H1 (cell line): ENCODE measurements around the gene SORL1-AS1.

Experiments used
- CTCF ChIA-PET: fragments of 300-600 bp; sonication (Branson Sonifier 250); formaldehyde crosslinking; loops from one replicate; lab custom pipeline; 2021; ENCODE audit not compliant: partially characterized antibody; lab: Charles Lee
- POLR2A ChIA-PET: fragments of 300-600 bp; sonication (Branson Sonifier 250); formaldehyde crosslinking; loops from one replicate; lab custom pipeline; 2021; ENCODE audit warnings: inconsistent platforms; ENCODE audit not compliant: partially characterized antibody; lab: Charles Lee
- DNase-seq, 2 experiments: peaks; one replicate each; pipeline versions ENCODE4 v3.0.0 to v3.0.0-alpha.2; 2010 to 2022; ENCODE audit warnings: low spot score in 2 of 2, low read depth in 1 of 2, mixed read lengths in 1 of 2
- FAIRE-seq: peaks from 2 replicates; lab custom pipeline; 2011; peaks lifted over from hg19 to GRCh38; lab: Jason Lieb, UNC
- H2AFZ ChIP-seq: 2 replicates; pipeline ENCODE4 v1.8.1; 2012; ENCODE audit warnings: low read length, inconsistent platforms
- H2AK5ac ChIP-seq: 2 replicates; pipeline ENCODE4 v1.6.1; 2013; ENCODE audit warnings: low read depth, low read length
- H2BK120ac ChIP-seq: replicated peaks from 2 replicates; pipeline ENCODE3; 2013; ENCODE audit warnings: low read depth, low read length, inconsistent platforms
- H2BK12ac ChIP-seq: 2 replicates; pipeline ENCODE4 v1.6.1; 2013; ENCODE audit warnings: low read depth, low read length
- H2BK15ac ChIP-seq: 2 replicates; pipeline ENCODE4 v1.6.1; 2013; ENCODE audit warnings: low read length
- H2BK20ac ChIP-seq: 2 replicates; pipeline ENCODE4 v1.6.1; 2013; ENCODE audit warnings: low read length
- H2BK5ac ChIP-seq: 2 replicates; pipeline ENCODE4 v1.6.1; 2013; ENCODE audit warnings: low read depth, low read length
- H3K14ac ChIP-seq: 2 replicates; pipeline ENCODE4 v1.6.1; 2013; ENCODE audit warnings: inconsistent platforms; ENCODE audit not compliant: insufficient read length
- H3K18ac ChIP-seq: 2 replicates; pipeline ENCODE4 v1.6.1; 2013; ENCODE audit warnings: low read length; ENCODE audit errors: extremely low read depth
- H3K23ac ChIP-seq: 2 replicates; pipeline ENCODE4 v1.6.1; 2013; ENCODE audit warnings: inconsistent platforms; ENCODE audit not compliant: insufficient read length
- H3K23me2 ChIP-seq: 2 replicates; pipeline ENCODE4 v1.6.1; 2013; ENCODE audit warnings: low read depth, low read length
- H3K27ac ChIP-seq: 2 replicates; pipeline ENCODE4 v1.6.1; 2011; ENCODE audit warnings: low read depth, low read length, inconsistent platforms
- H3K27me3 ChIP-seq, 4 experiments: replicated peaks in 1 of 4; 1 replicate in 1 of 4; 2 replicates in 3 of 4; pipeline versions ENCODE4 v1.6.1 to v1.8.1; 2011 to 2013; ENCODE audit warnings: low read length in 3 of 4, mild to moderate bottlenecking in 3 of 4, inconsistent platforms in 2 of 4, mixed read lengths in 2 of 4, moderate library complexity in 1 of 4; ENCODE audit not compliant: control insufficient read depth in 3 of 4, insufficient read depth in 3 of 4; ENCODE audit errors: extremely low read depth in 1 of 4
- H3K36me3 ChIP-seq, 4 experiments: 2 replicates each; pipeline versions ENCODE4 v1.6.1 to v1.8.1; 2011 to 2013; ENCODE audit warnings: mild to moderate bottlenecking in 4 of 4, low read length in 3 of 4, moderate library complexity in 2 of 4, control low read depth in 1 of 4, inconsistent platforms in 1 of 4; ENCODE audit not compliant: insufficient read depth in 4 of 4, control insufficient read depth in 2 of 4
- H3K4ac ChIP-seq: replicated peaks from 2 replicates; pipeline ENCODE3; 2013; ENCODE audit warnings: low read length, low read depth, mixed read lengths, inconsistent platforms; ENCODE audit not compliant: insufficient read length
- H3K4me1 ChIP-seq, 4 experiments: replicated peaks in 1 of 4; 1 replicate in 1 of 4; 2 replicates in 3 of 4; pipeline versions ENCODE4 v1.6.1 to v1.8.1; 2011 to 2013; ENCODE audit warnings: low read length in 3 of 4, inconsistent platforms in 2 of 4, mixed read lengths in 1 of 4; ENCODE audit not compliant: insufficient read depth in 4 of 4, control insufficient read depth in 3 of 4
- H3K4me2 ChIP-seq, 2 experiments: 2 replicates each; pipeline versions ENCODE4 v1.6.1 to v1.8.1; 2011 to 2013; ENCODE audit warnings: low read depth in 2 of 2, low read length in 2 of 2, control low read depth in 1 of 2, inconsistent platforms in 1 of 2, mild to moderate bottlenecking in 1 of 2; ENCODE audit not compliant: insufficient read depth in 1 of 2
- H3K4me3 ChIP-seq, 4 experiments: fragments of 200-600, 300-600 bp in 1 of 4; sonication (generic), shearing (Covaris generic), sonication (Bioruptor Twin) in 1 of 4; 2 replicates each; pipeline versions ENCODE4 v1.5.1 to v1.8.1; 2011 to 2016; ENCODE audit warnings: low read length in 4 of 4, low read depth in 3 of 4, control low read depth in 2 of 4, inconsistent platforms in 2 of 4, mild to moderate bottlenecking in 2 of 4, mixed read lengths in 1 of 4, moderate library complexity in 1 of 4; ENCODE audit not compliant: insufficient read depth in 2 of 4; ENCODE audit errors: extremely low read depth in 1 of 4
- H3K56ac ChIP-seq: replicated peaks from 2 replicates; pipeline ENCODE3; 2013; ENCODE audit warnings: low read depth, mild to moderate bottlenecking, mixed read lengths, low read length, inconsistent platforms; ENCODE audit not compliant: insufficient read length
- H3K79me1 ChIP-seq: 2 replicates; pipeline ENCODE4 v1.6.1; 2013; ENCODE audit warnings: low read depth, low read length, control low read depth
- H3K79me2 ChIP-seq, 2 experiments: 2 replicates each; pipeline versions ENCODE4 v1.6.1 to v1.8.1; 2012 to 2013; ENCODE audit warnings: low read length in 2 of 2, mild to moderate bottlenecking in 2 of 2, inconsistent platforms in 1 of 2; ENCODE audit not compliant: insufficient read depth in 2 of 2, control insufficient read depth in 1 of 2
- H3K9ac ChIP-seq, 4 experiments: replicated peaks in 1 of 4; 1 replicate in 1 of 4; 2 replicates in 3 of 4; pipeline versions ENCODE4 v1.6.1 to v1.8.1; 2011 to 2013; ENCODE audit warnings: low read depth in 3 of 4, low read length in 3 of 4, control low read depth in 2 of 4, mild to moderate bottlenecking in 2 of 4, moderate library complexity in 2 of 4, inconsistent platforms in 1 of 4; ENCODE audit errors: extremely low read depth in 1 of 4
- H3K9me3 ChIP-seq, 2 experiments: 2 replicates each; pipeline versions ENCODE4 v1.6.1 to v1.8.1; 2012 to 2013; ENCODE audit warnings: mild to moderate bottlenecking in 2 of 2, moderate library complexity in 2 of 2, control low read depth in 1 of 2, inconsistent platforms in 1 of 2, low read depth in 1 of 2, low read length in 1 of 2, mixed read lengths in 1 of 2; ENCODE audit not compliant: insufficient read depth in 2 of 2
- H4K20me1 ChIP-seq, 2 experiments: replicated peaks in 1 of 2; 2 replicates each; pipeline versions ENCODE3 to v1.8.1; 2011 to 2013; ENCODE audit warnings: inconsistent platforms in 2 of 2, low read length in 2 of 2, mild to moderate bottlenecking in 1 of 2; ENCODE audit not compliant: insufficient read depth in 2 of 2, control insufficient read depth in 1 of 2
- H4K5ac ChIP-seq: 2 replicates; pipeline ENCODE4 v1.6.1; 2013; ENCODE audit warnings: low read length, low read depth, mixed read lengths, inconsistent platforms; ENCODE audit not compliant: insufficient read length
- H4K8ac ChIP-seq: 2 replicates; pipeline ENCODE4 v1.8.0; 2013; ENCODE audit warnings: mild to moderate bottlenecking, moderate library complexity, low read length, inconsistent platforms; ENCODE audit not compliant: insufficient read depth; ENCODE audit errors: extremely low read depth
- H4K91ac ChIP-seq: replicated peaks from 2 replicates; pipeline ENCODE3; 2013; ENCODE audit warnings: low read length, mixed read lengths, inconsistent platforms; ENCODE audit not compliant: insufficient read length
- BACH1 ChIP-seq: IDR thresholded peaks from 2 replicates; pipeline ENCODE4 v1.6.1; 2012; ENCODE audit warnings: low read length, improper control_type of control experiment
- CBX5 ChIP-seq: fragments of 300-800, 300-1000 bp; sonication (generic); IDR thresholded peaks from 2 replicates; pipeline ENCODE4 v1.7.1; 2016; ENCODE audit warnings: antibody characterized with exemption, low read length, low read depth
- EP300 ChIP-seq, 2 experiments: IDR thresholded peaks; 1 replicate in 1 of 2; 2 replicates in 1 of 2; pipeline ENCODE4 v1.6.1; 2011 to 2012; ENCODE audit warnings: low read depth in 2 of 2, low read length in 2 of 2, mild to moderate bottlenecking in 2 of 2, borderline replicate concordance in 1 of 2, inconsistent platforms in 1 of 2, moderate library complexity in 1 of 2
- GTF2F1 ChIP-seq: IDR thresholded peaks from 2 replicates; pipeline ENCODE4 v1.6.1; 2012; ENCODE audit warnings: low read depth, low read length, improper control_type of control experiment, borderline replicate concordance
- HDAC2 ChIP-seq, 2 experiments: fragments of 300-600 bp in 1 of 2; sonication (generic) in 1 of 2; IDR thresholded peaks; 2 replicates each; pipeline ENCODE4 v1.6.1; 2011 to 2012; ENCODE audit warnings: low read depth in 2 of 2, low read length in 2 of 2, mild to moderate bottlenecking in 2 of 2, moderate library complexity in 2 of 2, borderline replicate concordance in 1 of 2, inconsistent platforms in 1 of 2
- HDAC6 ChIP-seq: IDR thresholded peaks from one replicate; pipeline ENCODE4 v1.7.1; 2012; ENCODE audit warnings: low read depth, mild to moderate bottlenecking, inconsistent platforms, low read length, moderate library complexity
- JUN ChIP-seq: IDR thresholded peaks from 2 replicates; pipeline ENCODE4 v1.6.1; 2011; ENCODE audit warnings: low read depth, mild to moderate bottlenecking, improper control_type of control experiment, low read length
- KDM1A ChIP-seq: fragments of 200-600, 300-600 bp; sonication (generic); IDR thresholded peaks from 2 replicates; pipeline ENCODE4 v1.7.1; 2016; ENCODE audit warnings: mild to moderate bottlenecking, low read length, borderline replicate concordance
- KDM5A ChIP-seq: fragments of 200-600 bp; IDR thresholded peaks from 2 replicates; pipeline ENCODE4 v1.7.1; 2012; ENCODE audit warnings: mild to moderate bottlenecking, low read length, inconsistent platforms, mixed read lengths
- MAFK ChIP-seq: IDR thresholded peaks from 2 replicates; pipeline ENCODE4 v1.6.1; 2012; ENCODE audit warnings: low read depth, mild to moderate bottlenecking, improper control_type of control experiment, low read length
- SUZ12 ChIP-seq: fragments of 200-600 bp; sonication (generic); IDR thresholded peaks from 2 replicates; pipeline ENCODE4 v1.6.1; 2012; ENCODE audit warnings: mild to moderate bottlenecking, inconsistent platforms, low read length, moderate library complexity, mixed read lengths
- TCF12 ChIP-seq: IDR thresholded peaks from 2 replicates; pipeline ENCODE4 v1.6.1; 2011; ENCODE audit warnings: low read depth, mild to moderate bottlenecking, low read length
- TEAD4 ChIP-seq: IDR thresholded peaks from 2 replicates; pipeline ENCODE4 v1.6.1; 2012; ENCODE audit warnings: low read depth, low read length, inconsistent platforms, mixed read lengths
- WGBS, 2 experiments: shearing (Covaris generic) in 1 of 2; methylation state at CpG; one replicate each; pipeline versions ENCODE4 v1.1.6 to v1.1.7; 2013 to 2015; ENCODE audit warnings: low lambda C conversion rate in 2 of 2, mixed read lengths in 2 of 2, inconsistent platforms in 1 of 2, low coverage in 1 of 2, missing lambda C conversion rate in 1 of 2; ENCODE audit not compliant: insufficient replicate concordance in 2 of 2, insufficient coverage in 1 of 2, insufficient read length in 1 of 2; ENCODE audit errors: extremely low coverage in 1 of 2, missing lambda C conversion rate in 1 of 2; 5-methylcytosine and 5-hydroxymethylcytosine counted together
- TF ChIP-seq, protein P1 (sequence below): IDR thresholded peaks from 2 replicates; pipeline ENCODE4 v1.6.1; 2012; ENCODE audit warnings: inconsistent platforms

The SORL1-AS1 gene

GRCh38 chr11:121448431-121448941 is 4.3 kb downstream of the SORL1-AS1 start:
- ChIA-PET POLR2A (no interaction called here), CTCF (interaction anchor here (1.0 to 1.6 kb wide), 3 partner anchors 10 to 31 kb away, joined by 3 to 5 read pairs (median 4); no protein-coding TSS in a partner anchor)
- Histone ChIP-seq H4K5ac (no peak overlapping the region), H3K23ac (no peak overlapping the region), H2AK5ac (no peak overlapping the region), H3K79me1 (no peaks in the 10 kb centered on the region), H3K23me2 (peaks cover 10% of the 10 kb centered on the region), H3K27ac (no peak overlapping the region), H4K8ac (no peak overlapping the region), H3K9me3 (no peaks in the 10 kb centered on the region), H2BK5ac (no peak overlapping the region), H3K27me3 (peaks cover 0 to 3% (median 1%) of the 10 kb centered on the region in 4 experiments; a peak in 4 of 7 replicates), H3K4me3 (no peak overlapping the region), H2AFZ (no peak overlapping the region), H3K14ac (no peak overlapping the region), H3K4me1 (peaks cover 5 to 13% (median 10%) of the 10 kb centered on the region in 4 experiments), H3K4ac (no peak overlapping the region), H3K79me2 (peaks cover 0 to 10% of the 10 kb centered on the region in 2 experiments; a peak in 2 of 4 replicates), H3K56ac (no peak overlapping the region), H4K91ac (no peak overlapping the region), H2BK20ac (no peak overlapping the region; the same call in 1 of the 2 replicates), H4K20me1 (no peaks in the 10 kb centered on the region), H2BK15ac (no peak overlapping the region), H3K4me2 (no peak overlapping the region), H3K36me3 (no peaks in the 10 kb centered on the region), H3K9ac (no peak overlapping the region), H2BK12ac (no peak overlapping the region), H2BK120ac (no peak overlapping the region), H3K18ac (no peak overlapping the region)
- no peak for DNase-seq
- WGBS, 2 experiments: 79% methylated on average over 3 of the region's 3 CpGs; no CpG with 5 or more reads in 1 of the 2 experiments
- FAIRE-seq: no peak
- no peak for TF ChIP-seq HDAC6
- no peak for TF ChIP-seq HDAC2 (IDR thresholded peaks at IDR 0.05; ENCODE audit: borderline replicate concordance in 1 of 2, low read depth in 2 of 2, low read length in 2 of 2)
- TF ChIP-seq SUZ12: no peak
- no peak for TF ChIP-seq MAFK
- no peak for TF ChIP-seq JUN
- TF ChIP-seq TEAD4: no peak
- TF ChIP-seq BACH1: no peak
- TF ChIP-seq, protein P1, sequence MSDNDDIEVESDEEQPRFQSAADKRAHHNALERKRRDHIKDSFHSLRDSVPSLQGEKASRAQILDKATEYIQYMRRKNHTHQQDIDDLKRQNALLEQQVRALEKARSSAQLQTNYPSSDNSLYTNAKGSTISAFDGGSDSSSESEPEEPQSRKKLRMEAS: no peak
- TF ChIP-seq KDM5A: no peak
- no peak for TF ChIP-seq KDM1A
- no peak for TF ChIP-seq GTF2F1
- TF ChIP-seq EP300 (IDR thresholded peaks at IDR 0.05; ENCODE audit: borderline replicate concordance in 1 of 2, low read depth in 2 of 2, low read length in 2 of 2): no peak
- no peak for TF ChIP-seq CBX5
- no peak for TF ChIP-seq TCF12
